CD4-positive, alpha-beta T cell (primary cell): ENCODE measurements around the gene DCDC2. TPM values are rescaled to one million over a fixed set of nuclear protein-coding genes. Genes with fewer than 3 reads are reported as not detected.

Experiments
- ATAC-seq: fragments of 200-7000 bp; cut with Tn5 transposase; one replicate; pipeline ENCODE4 v1.10.0; 2022; ENCODE audit warnings: mild to moderate bottlenecking; ENCODE audit not compliant: poor library complexity
- CTCF ChIA-PET: fragments of 350-600 bp; sonication (Branson Sonifier 250); formaldehyde crosslinking; loops from one replicate; lab custom pipeline; 2021; ENCODE audit warnings: antibody characterized with exemption, inconsistent platforms; lab: Charles Lee
- POLR2A ChIA-PET: fragments of 350-600 bp; sonication (Branson Sonifier 250); formaldehyde crosslinking; loops from one replicate; lab custom pipeline; 2021; ENCODE audit warnings: antibody characterized with exemption, inconsistent platforms; lab: Charles Lee
- DNase-seq, 14 experiments: peaks; one replicate each; pipeline ENCODE4 v3.0.0-alpha.2; 2013 to 2020; ENCODE audit warnings: mixed read lengths in 2 of 14
- H3K27ac ChIP-seq, 2 donors: one replicate each; pipeline versions ENCODE4 v1.5.1 to v1.7.0; 2013; ENCODE audit warnings: low read length in 2 of 2, low read depth in 1 of 2, mild to moderate bottlenecking in 1 of 2
- H3K27me3 ChIP-seq, 2 experiments: 1 replicate in 1 of 2; 2 replicates in 1 of 2; pipeline versions ENCODE4 v1.6.1 to v1.7.0; 2013; ENCODE audit warnings: low read length in 2 of 2, control low read depth in 1 of 2, mild to moderate bottlenecking in 1 of 2, moderate library complexity in 1 of 2; ENCODE audit not compliant: insufficient read depth in 2 of 2, control insufficient read depth in 1 of 2
- H3K36me3 ChIP-seq: one replicate; pipeline ENCODE4 v1.6.1; 2013; ENCODE audit warnings: low read length, control low read depth; ENCODE audit not compliant: insufficient read depth
- H3K4me1 ChIP-seq: one replicate; pipeline ENCODE4 v1.6.1; 2013; ENCODE audit warnings: low read length, control low read depth; ENCODE audit not compliant: insufficient read depth
- H3K4me3 ChIP-seq: one replicate; pipeline ENCODE4 v1.5.1; 2013; ENCODE audit warnings: mild to moderate bottlenecking, low read length, moderate library complexity
- H3K9me3 ChIP-seq, 2 experiments: 1 replicate in 1 of 2; 2 replicates in 1 of 2; pipeline versions ENCODE4 v1.6.1 to v1.7.0; 2013; ENCODE audit warnings: low read length in 2 of 2, mild to moderate bottlenecking in 2 of 2, control low read depth in 1 of 2, moderate library complexity in 1 of 2; ENCODE audit not compliant: control insufficient read depth in 1 of 2, insufficient read depth in 1 of 2
- H3K27ac Mint-ChIP-seq: one replicate; pipeline ENCODE4 v1.8.0; 2020; ENCODE audit warnings: mixed read lengths
- H3K27me3 Mint-ChIP-seq: one replicate; pipeline ENCODE4 v1.8.0; 2021; ENCODE audit warnings: mixed read lengths
- H3K36me3 Mint-ChIP-seq: one replicate; pipeline ENCODE4 v1.8.0; 2021; ENCODE audit warnings: low read depth, mixed read lengths
- H3K4me1 Mint-ChIP-seq: one replicate; pipeline ENCODE4 v1.8.0; 2021; ENCODE audit warnings: low read depth, mixed read lengths
- H3K4me3 Mint-ChIP-seq: one replicate; pipeline ENCODE4 v1.8.0; 2020; ENCODE audit warnings: mild to moderate bottlenecking, mixed read lengths
- H3K9me3 Mint-ChIP-seq: one replicate; pipeline ENCODE4 v1.8.0; 2020; ENCODE audit warnings: mixed read lengths
- intact Hi-C, 2 experiments: fragments of 100-400 bp; cut with DNase I in 1 of 2; cut with micrococcal nuclease in 1 of 2; formaldehyde crosslinking; loops; one replicate each; pipeline versions ENCODE4 v1.15.1 to v1.9.0; 2023 to 2025; cut with DNase I, micrococcal nuclease
- total RNA-seq, 174 experiments: library from RNA in 2 of 174; stranded (reverse) in 2 of 174; gene quantifications; one replicate each; pipeline ENCODE4 v1.2.3 and lab custom pipeline; 2021 to 2026
- TF ChIP-seq, protein P1 (sequence below): fragments of 200-600 bp; IDR thresholded peaks from one replicate; pipeline ENCODE4 v1.8.0; 2022; ENCODE audit warnings: antibody characterized with exemption, mild to moderate bottlenecking

DCDC2 gene
- total RNA-seq, 2 experiments from 2014 or later: 0.05 TPM; not detected in 1

DNA sequence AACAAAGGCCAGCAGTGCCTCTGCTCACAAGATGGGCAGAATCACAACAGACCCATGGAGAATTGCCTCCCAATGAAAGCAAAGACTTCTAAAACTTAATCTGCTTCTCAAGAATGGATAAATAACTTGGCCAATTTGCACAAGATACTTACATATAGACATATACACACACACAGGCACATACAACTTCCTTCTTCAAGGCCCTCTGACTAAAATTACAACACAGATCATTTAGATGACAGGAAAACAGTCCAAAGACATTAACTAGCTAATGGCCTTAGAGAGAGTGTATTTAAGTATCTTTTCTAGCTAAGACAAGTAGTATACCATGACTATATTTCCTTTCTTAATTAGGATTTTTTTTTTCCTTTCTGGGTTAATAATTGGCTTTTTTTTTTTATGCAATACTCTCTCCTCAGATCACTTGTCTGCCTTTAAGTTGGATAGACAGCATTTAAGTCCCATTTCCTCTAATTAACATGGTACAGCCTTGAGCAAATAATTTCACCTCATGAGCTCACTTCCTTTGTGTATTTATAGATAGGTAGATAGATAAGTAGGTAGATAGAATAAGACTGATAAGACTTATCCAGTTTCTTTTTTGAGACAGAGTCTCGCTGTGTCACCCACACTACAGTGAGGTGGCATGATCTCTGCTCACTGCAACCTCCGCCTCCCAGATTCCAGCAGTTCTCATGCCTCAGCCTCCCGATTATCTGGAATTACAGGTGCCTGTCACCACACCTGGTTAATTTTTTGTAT, 161.8 kb downstream of the DCDC2 start:
- no peaks in the 10 kb centered on the region for H3K36me3 ChIP-seq
- no peaks in the 10 kb centered on the region for H3K36me3 Mint-ChIP-seq
- peaks cover 34% of the 10 kb centered on the region for H3K27me3 Mint-ChIP-seq
- no peak overlapping the region for H3K27ac Mint-ChIP-seq
- intact Hi-C loops: no loop called here
- H3K4me3 Mint-ChIP-seq: no peak overlapping the region
- H3K4me3 ChIP-seq: no peak overlapping the region
- H3K4me1 ChIP-seq: no peaks in the 10 kb centered on the region
- H3K4me1 Mint-ChIP-seq: no peaks in the 10 kb centered on the region
- CTCF ChIA-PET: no interaction called here
- DNase-seq: no peak
- no peaks in the 10 kb centered on the region for H3K9me3 ChIP-seq
- peaks cover 2 to 12% of the 10 kb centered on the region in 2 experiments for H3K27me3 ChIP-seq
- TF ChIP-seq, protein P1, sequence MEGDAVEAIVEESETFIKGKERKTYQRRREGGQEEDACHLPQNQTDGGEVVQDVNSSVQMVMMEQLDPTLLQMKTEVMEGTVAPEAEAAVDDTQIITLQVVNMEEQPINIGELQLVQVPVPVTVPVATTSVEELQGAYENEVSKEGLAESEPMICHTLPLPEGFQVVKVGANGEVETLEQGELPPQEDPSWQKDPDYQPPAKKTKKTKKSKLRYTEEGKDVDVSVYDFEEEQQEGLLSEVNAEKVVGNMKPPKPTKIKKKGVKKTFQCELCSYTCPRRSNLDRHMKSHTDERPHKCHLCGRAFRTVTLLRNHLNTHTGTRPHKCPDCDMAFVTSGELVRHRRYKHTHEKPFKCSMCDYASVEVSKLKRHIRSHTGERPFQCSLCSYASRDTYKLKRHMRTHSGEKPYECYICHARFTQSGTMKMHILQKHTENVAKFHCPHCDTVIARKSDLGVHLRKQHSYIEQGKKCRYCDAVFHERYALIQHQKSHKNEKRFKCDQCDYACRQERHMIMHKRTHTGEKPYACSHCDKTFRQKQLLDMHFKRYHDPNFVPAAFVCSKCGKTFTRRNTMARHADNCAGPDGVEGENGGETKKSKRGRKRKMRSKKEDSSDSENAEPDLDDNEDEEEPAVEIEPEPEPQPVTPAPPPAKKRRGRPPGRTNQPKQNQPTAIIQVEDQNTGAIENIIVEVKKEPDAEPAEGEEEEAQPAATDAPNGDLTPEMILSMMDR: no peak
- no peak overlapping the region for H3K27ac ChIP-seq
- H3K9me3 Mint-ChIP-seq: no peaks in the 10 kb centered on the region
- ATAC-seq: no peak
- POLR2A ChIA-PET: no interaction called here

DNA sequence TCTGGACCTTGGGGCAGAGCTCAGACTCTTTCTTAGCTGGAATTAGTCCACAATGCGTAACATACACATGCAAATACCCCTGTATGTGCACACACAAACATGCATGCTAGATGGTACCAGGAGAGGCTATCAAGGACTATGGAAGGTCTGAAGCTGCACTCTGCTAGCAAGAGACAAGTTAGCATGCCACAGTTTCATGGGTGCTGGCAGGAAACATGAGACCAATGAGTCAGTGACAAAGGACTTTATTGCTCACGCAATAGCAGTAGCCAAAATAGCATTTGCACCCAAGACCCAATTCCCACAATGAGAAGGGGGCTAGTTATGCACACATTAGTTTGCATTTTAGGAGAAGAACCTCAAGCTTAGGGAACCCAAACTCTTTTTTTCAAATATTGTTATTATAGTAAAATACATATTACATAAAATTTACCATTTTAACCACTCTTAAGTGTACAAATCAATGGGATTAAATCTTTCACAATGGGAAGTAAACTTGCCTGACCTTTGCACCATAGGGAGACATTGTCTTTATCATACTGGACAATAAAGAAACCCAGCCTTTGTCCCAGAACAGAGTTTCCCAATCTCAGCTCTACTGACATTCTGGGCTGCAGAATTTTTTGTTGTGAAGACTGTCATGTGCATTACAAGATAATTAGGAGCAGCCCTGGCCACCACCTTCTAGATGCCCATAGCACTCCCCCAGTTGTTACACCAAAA, 162.7 kb downstream of the DCDC2 start:
- Mint-ChIP-seq H3K4me1 (no peaks in the 10 kb centered on the region), H3K36me3 (no peaks in the 10 kb centered on the region), H3K9me3 (no peaks in the 10 kb centered on the region), H3K27ac (no peak overlapping the region), H3K27me3 (peaks cover 32% of the 10 kb centered on the region), H3K4me3 (no peak overlapping the region)
- ChIA-PET POLR2A (no interaction called here), CTCF (no interaction called here)
- no peaks in the 10 kb centered on the region for H3K4me1 ChIP-seq
- no peaks in the 10 kb centered on the region for H3K9me3 ChIP-seq
- H3K4me3 ChIP-seq: no peak overlapping the region
- TF ChIP-seq, protein P1: no peak
- H3K27ac ChIP-seq: no peak overlapping the region
- DNase-seq: no peak
- intact Hi-C loops: no loop called here
- ATAC-seq: no peak
- H3K27me3 ChIP-seq: peaks cover 2 to 12% of the 10 kb centered on the region in 2 experiments
- H3K36me3 ChIP-seq: no peaks in the 10 kb centered on the region

DNA sequence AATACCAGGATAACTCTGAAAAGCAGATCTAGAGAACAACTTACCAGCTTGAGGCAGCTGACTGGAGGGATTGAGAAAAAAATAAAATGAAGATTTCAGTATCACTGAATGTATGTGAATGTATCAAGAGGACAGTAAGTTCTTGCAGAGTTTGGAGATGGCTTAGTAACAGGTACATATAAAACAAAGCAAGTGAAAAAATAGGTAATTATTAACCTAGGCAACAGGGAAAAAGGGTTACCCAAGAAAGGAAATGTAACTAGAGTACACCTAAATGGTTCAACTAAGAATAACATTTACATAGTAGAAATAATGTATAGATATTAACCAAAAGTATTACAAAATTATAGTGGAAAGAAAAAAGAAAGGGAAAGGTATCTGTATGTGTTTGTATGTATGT, 164.5 kb downstream of the DCDC2 start:
- Mint-ChIP-seq H3K4me3 (no peak overlapping the region), H3K36me3 (no peaks in the 10 kb centered on the region), H3K27ac (no peak overlapping the region), H3K9me3 (no peaks in the 10 kb centered on the region), H3K27me3 (peaks cover 47% of the 10 kb centered on the region), H3K4me1 (no peaks in the 10 kb centered on the region)
- no peaks in the 10 kb centered on the region for H3K36me3 ChIP-seq
- intact Hi-C loops: no loop called here
- H3K9me3 ChIP-seq: no peaks in the 10 kb centered on the region
- H3K4me1 ChIP-seq: no peaks in the 10 kb centered on the region
- ChIA-PET CTCF (no interaction called here), POLR2A (no interaction called here)
- ATAC-seq (no peak), DNase-seq (no peak)
- H3K27ac ChIP-seq: no peak overlapping the region
- peaks cover 0 to 7% of the 10 kb centered on the region in 2 experiments for H3K27me3 ChIP-seq
- TF ChIP-seq, protein P1: no peak
- no peak overlapping the region for H3K4me3 ChIP-seq
